H9 (cell line): ENCODE data around the gene SCN1A. TPM values are rescaled to one million over a fixed set of nuclear protein-coding genes. Genes with fewer than 3 reads are reported as not detected.

Experiments
- DNase-seq: peaks from one replicate; pipeline ENCODE4 v3.0.0-alpha.2; 2017
- H2AFZ ChIP-seq: one replicate; pipeline ENCODE4 v1.6.1; 2013; ENCODE audit warnings: mild to moderate bottlenecking, low read length, control low read depth, moderate library complexity
- H2AK5ac ChIP-seq: 2 replicates; pipeline ENCODE4 v1.6.1; 2013; ENCODE audit warnings: low read length, control low read depth, mixed read lengths; ENCODE audit not compliant: insufficient read length
- H2BK120ac ChIP-seq: one replicate; pipeline ENCODE4 v1.6.1; 2013; ENCODE audit warnings: low read depth, mild to moderate bottlenecking, low read length, control low read depth, inconsistent platforms; ENCODE audit not compliant: poor library complexity, severe bottlenecking
- H2BK12ac ChIP-seq: 2 replicates; pipeline ENCODE4 v1.6.1; 2013; ENCODE audit warnings: low read length, control low read depth, mixed read lengths, low read depth; ENCODE audit not compliant: insufficient read length
- H2BK15ac ChIP-seq: 2 replicates; pipeline ENCODE4 v1.6.1; 2013; ENCODE audit warnings: low read depth, low read length, control low read depth
- H2BK20ac ChIP-seq: one replicate; pipeline ENCODE4 v1.6.1; 2013; ENCODE audit warnings: low read depth, mild to moderate bottlenecking, low read length, control low read depth, inconsistent platforms; ENCODE audit not compliant: poor library complexity, severe bottlenecking
- H2BK5ac ChIP-seq: 2 replicates; pipeline ENCODE4 v1.6.1; 2013; ENCODE audit warnings: low read length, control low read depth, mixed read lengths; ENCODE audit not compliant: insufficient read length
- H3K14ac ChIP-seq: 2 replicates; pipeline ENCODE4 v1.6.1; 2013; ENCODE audit warnings: low read length, control low read depth; ENCODE audit not compliant: insufficient read depth
- H3K18ac ChIP-seq: 2 replicates; pipeline ENCODE4 v1.6.1; 2013; ENCODE audit warnings: low read depth, mild to moderate bottlenecking, mixed read lengths, low read length, control low read depth; ENCODE audit not compliant: insufficient read length
- H3K23ac ChIP-seq: 2 replicates; pipeline ENCODE4 v1.6.1; 2013; ENCODE audit warnings: low read length, control low read depth, mixed read lengths, low read depth; ENCODE audit not compliant: insufficient read length
- H3K23me2 ChIP-seq: 2 replicates; pipeline ENCODE4 v1.6.1; 2013; ENCODE audit warnings: low read depth, mild to moderate bottlenecking, mixed read lengths, low read length, control low read depth; ENCODE audit not compliant: insufficient read length, poor library complexity, severe bottlenecking
- H3K27ac ChIP-seq: 2 replicates; pipeline ENCODE4 v1.5.1; 2013; ENCODE audit warnings: low read length, control low read depth, mixed read lengths, low read depth; ENCODE audit not compliant: insufficient read length
- H3K27me3 ChIP-seq: 2 replicates; pipeline ENCODE4 v1.6.1; 2013; ENCODE audit warnings: low read length, control low read depth, inconsistent platforms; ENCODE audit not compliant: insufficient read depth
- H3K4ac ChIP-seq: 2 replicates; pipeline ENCODE4 v1.6.1; 2013; ENCODE audit warnings: low read depth, mild to moderate bottlenecking, control low read depth, inconsistent platforms, low read length, moderate library complexity
- H3K4me1 ChIP-seq: 2 replicates; pipeline ENCODE4 v1.6.1; 2013; ENCODE audit warnings: low read length, control low read depth, inconsistent platforms; ENCODE audit not compliant: insufficient read depth
- H3K4me2 ChIP-seq: 2 replicates; pipeline ENCODE4 v1.6.1; 2013; ENCODE audit warnings: low read length, control low read depth, mixed read lengths; ENCODE audit not compliant: insufficient read length, insufficient read depth
- H3K56ac ChIP-seq: 2 replicates; pipeline ENCODE4 v1.6.1; 2013; ENCODE audit warnings: low read depth, mild to moderate bottlenecking, mixed read lengths, low read length, control low read depth; ENCODE audit not compliant: insufficient read length
- H3K79me1 ChIP-seq: 2 replicates; pipeline ENCODE4 v1.6.1; 2013; ENCODE audit warnings: low read depth, mild to moderate bottlenecking, moderate library complexity, low read length, control low read depth, inconsistent platforms; ENCODE audit not compliant: insufficient read depth, poor library complexity, severe bottlenecking
- H3K79me2 ChIP-seq: 2 replicates; pipeline ENCODE4 v1.6.1; 2013; ENCODE audit warnings: low read length, control low read depth, inconsistent platforms; ENCODE audit not compliant: insufficient read depth
- H3K9ac ChIP-seq: 2 replicates; pipeline ENCODE4 v1.6.1; 2013; ENCODE audit warnings: low read length, control low read depth, mixed read lengths; ENCODE audit not compliant: insufficient read length; ENCODE audit errors: extremely low read depth
- H3K9me3 ChIP-seq: one replicate; pipeline ENCODE4 v1.6.1; 2013; ENCODE audit warnings: low read depth, low read length, inconsistent platforms; ENCODE audit not compliant: control insufficient read depth
- H3T11ph ChIP-seq: one replicate; pipeline ENCODE4 v1.6.1; 2013; ENCODE audit warnings: mild to moderate bottlenecking, low read length, control low read depth, inconsistent platforms
- H4K20me1 ChIP-seq: one replicate; pipeline ENCODE4 v1.6.1; 2013; ENCODE audit not compliant: control insufficient read depth, insufficient read length, insufficient read depth
- H4K5ac ChIP-seq: 2 replicates; pipeline ENCODE4 v1.6.1; 2013; ENCODE audit warnings: low read depth, mild to moderate bottlenecking, mixed read lengths, low read length, control low read depth; ENCODE audit not compliant: insufficient read length
- H4K8ac ChIP-seq: replicated peaks from 2 replicates; pipeline ENCODE4 v1.6.1; 2013; ENCODE audit warnings: low read length, control low read depth, mixed read lengths, low read depth; ENCODE audit not compliant: insufficient read length
- H4K91ac ChIP-seq: 2 replicates; pipeline ENCODE4 v1.6.1; 2013; ENCODE audit warnings: low read depth, mild to moderate bottlenecking, moderate library complexity, mixed read lengths, low read length, control low read depth; ENCODE audit not compliant: insufficient read length
- H3K27ac Mint-ChIP-seq, 3 experiments: 2 replicates in 2 of 3; 3 replicates in 1 of 3; pipeline ENCODE4 v1.8.0; 2020 to 2021; ENCODE audit warnings: mixed read lengths in 3 of 3, mild to moderate bottlenecking in 1 of 3, moderate library complexity in 1 of 3
- H3K27me3 Mint-ChIP-seq: 2 replicates; pipeline ENCODE4 v1.8.0; 2021; ENCODE audit warnings: low read depth, mild to moderate bottlenecking, moderate library complexity, mixed read lengths
- H3K36me3 Mint-ChIP-seq, 3 experiments: 2 replicates in 2 of 3; 3 replicates in 1 of 3; pipeline ENCODE4 v1.8.0; 2020 to 2021; ENCODE audit warnings: low read depth in 3 of 3, mixed read lengths in 3 of 3; ENCODE audit not compliant: insufficient read depth in 1 of 3
- H3K4me1 Mint-ChIP-seq, 2 experiments: 2 replicates each; pipeline ENCODE4 v1.8.0; 2020; ENCODE audit warnings: mixed read lengths in 2 of 2
- H3K4me3 Mint-ChIP-seq, 2 experiments: 2 replicates in 1 of 2; 3 replicates in 1 of 2; pipeline ENCODE4 v1.8.0; 2020 to 2021; ENCODE audit warnings: mild to moderate bottlenecking in 2 of 2, mixed read lengths in 2 of 2, moderate library complexity in 1 of 2
- H3K9me3 Mint-ChIP-seq, 2 experiments: 2 replicates in 1 of 2; 3 replicates in 1 of 2; pipeline ENCODE4 v1.8.0; 2020; ENCODE audit warnings: mild to moderate bottlenecking in 2 of 2, mixed read lengths in 2 of 2, moderate library complexity in 1 of 2
- CTCF ChIP-seq: fragments of 200-600 bp; sonication (generic); conservative IDR thresholded peaks from 3 replicates; pipeline ENCODE4 v1.8.0; 2021; ENCODE audit warnings: antibody characterized with exemption, mild to moderate bottlenecking
- WGBS: extraction: QIAGEN DNeasy Blood & Tissue Kit; methylation state at CpG from one replicate; pipeline ENCODE4 v1.1.7; 2013; ENCODE audit warnings: missing lambda C conversion rate, low lambda C conversion rate, mixed read lengths; ENCODE audit not compliant: insufficient read length; ENCODE audit errors: extremely low coverage; 5-methylcytosine and 5-hydroxymethylcytosine counted together
- total RNA-seq: library from RNA; stranded (reverse); gene quantifications from 2 replicates; pipeline ENCODE4 v1.2.1, GENCODE V29; 2021

The SCN1A gene
- total RNA-seq, 1 experiment from 2014 or later = 0.13 TPM

- Mint-ChIP-seq H3K9me3 (no peaks in the 10 kb centered on the region), H3K4me3 (no peak overlapping the region), H3K4me1 (peaks cover 4 to 11% of the 10 kb centered on the region in 2 experiments), H3K36me3 (no peaks in the 10 kb centered on the region), H3K27me3 (no peaks in the 10 kb centered on the region), H3K27ac (peak overlapping the region; percentile 50 to 80 (median 72))
- H3K23ac ChIP-seq = no peak overlapping the region
- no peak overlapping the region for H2BK20ac ChIP-seq
- H3K18ac ChIP-seq = no peak overlapping the region
- H3K9me3 ChIP-seq = no peaks in the 10 kb centered on the region
- H3K79me2 ChIP-seq = no peaks in the 10 kb centered on the region
- no peak overlapping the region for H2AK5ac ChIP-seq
- no peak overlapping the region for H2BK12ac ChIP-seq
- no peaks in the 10 kb centered on the region for H3K23me2 ChIP-seq
- H2BK120ac ChIP-seq = no peak overlapping the region
- no peak overlapping the region for H3K4ac ChIP-seq
- no peaks in the 10 kb centered on the region for H4K20me1 ChIP-seq
- no peak overlapping the region for H3K4me2 ChIP-seq
- no peak overlapping the region for H3K56ac ChIP-seq
- WGBS = no CpG with 5 or more reads among the region's 3 CpGs
- no peak overlapping the region for H2AFZ ChIP-seq
- no peaks in the 10 kb centered on the region for H3K27me3 ChIP-seq
- H3K79me1 ChIP-seq = no peaks in the 10 kb centered on the region
- no peak for TF ChIP-seq CTCF
- no peak overlapping the region for H4K8ac ChIP-seq
- no peak for DNase-seq
- H4K5ac ChIP-seq = no peak overlapping the region
- no peaks in the 10 kb centered on the region for H3K4me1 ChIP-seq
- H3K9ac ChIP-seq = no peak overlapping the region
- no peak overlapping the region for H4K91ac ChIP-seq
- no peak overlapping the region for H3K27ac ChIP-seq
- no peak overlapping the region for H2BK5ac ChIP-seq
- H2BK15ac ChIP-seq = no peak overlapping the region
- no peak overlapping the region for H3K14ac ChIP-seq
- H3T11ph ChIP-seq = no peak overlapping the region
These were observed 36.4 kb downstream of the SCN1A start for GRCh38 chr2:166091439-166091838.
